T-helper 1 cell treated with Interleukin-12 subunit alpha and Interleukin-12 subunit beta and Interleukin-4 antibody, amounts not matched to agents 30 μg/mL and 1 μg/mL, for 36 hours (primary cell): ENCODE data around the gene CREB1.
"Not testable (repeated sequence)": the region's sequence is repeated elsewhere in the genome, so short reads cannot be mapped to it uniquely, and the experiment has no call there.

Experiments used
- H3K27ac Mint-ChIP-seq: one replicate; pipeline ENCODE4 v1.8.0; 2021; ENCODE audit warnings: mild to moderate bottlenecking, mixed read lengths
- H3K27me3 Mint-ChIP-seq: one replicate; pipeline ENCODE4 v1.8.0; 2021; ENCODE audit warnings: low read depth, mixed read lengths
- H3K36me3 Mint-ChIP-seq: one replicate; pipeline ENCODE4 v1.8.0; 2021; ENCODE audit warnings: low read depth, mixed read lengths
- H3K4me1 Mint-ChIP-seq: one replicate; pipeline ENCODE4 v1.8.0; 2021; ENCODE audit warnings: low read depth, mixed read lengths
- H3K4me3 Mint-ChIP-seq: one replicate; pipeline ENCODE4 v1.8.0; 2021; ENCODE audit warnings: mild to moderate bottlenecking, moderate library complexity, mixed read lengths
- H3K9me3 Mint-ChIP-seq: one replicate; pipeline ENCODE4 v1.8.0; 2021; ENCODE audit warnings: mixed read lengths

Gene CREB1

GRCh38 chr2:207629553-207629952 is 99.8 kb downstream of the CREB1 start:
- Mint-ChIP-seq H3K4me3 (no peak overlapping the region), H3K4me1 (peaks cover 3% of the 10 kb centered on the region), H3K9me3 (no peaks in the 10 kb centered on the region), H3K27me3 (peaks cover 6% of the 10 kb centered on the region), H3K36me3 (no peaks in the 10 kb centered on the region), H3K27ac (no peak overlapping the region)

- H3K27me3 Mint-ChIP-seq = peaks cover 6% of the 10 kb centered on the region
- no peaks in the 10 kb centered on the region for H3K9me3 Mint-ChIP-seq
- no peak overlapping the region for H3K27ac Mint-ChIP-seq
- H3K4me3 Mint-ChIP-seq = no peak overlapping the region
- H3K36me3 Mint-ChIP-seq = no peaks in the 10 kb centered on the region
- peaks cover 3% of the 10 kb centered on the region for H3K4me1 Mint-ChIP-seq
Observed at GRCh38 chr2:207630491-207630890, 100.7 kb downstream of the CREB1 start.

GRCh38 chr2:207632575-207633493 is 103.1 kb downstream of the CREB1 start:
- H3K4me3 Mint-ChIP-seq = no peak overlapping the region
- H3K36me3 Mint-ChIP-seq = no peaks in the 10 kb centered on the region
- H3K27ac Mint-ChIP-seq = no peak overlapping the region
- H3K9me3 Mint-ChIP-seq = no peaks in the 10 kb centered on the region
- H3K27me3 Mint-ChIP-seq = peaks cover under 1% of the 10 kb centered on the region
- no peaks in the 10 kb centered on the region for H3K4me1 Mint-ChIP-seq

GRCh38 chr2:207633686-207634085 is 103.9 kb downstream of the CREB1 start:
- Mint-ChIP-seq H3K36me3 (no peaks in the 10 kb centered on the region), H3K9me3 (no peaks in the 10 kb centered on the region), H3K27me3 (no peaks in the 10 kb centered on the region), H3K4me3 (no peak overlapping the region), H3K4me1 (no peaks in the 10 kb centered on the region), H3K27ac (no peak overlapping the region)

GRCh38 chr2:207635468-207636200 is 105.9 kb downstream of the CREB1 start:
- Mint-ChIP-seq H3K4me3 (no peak overlapping the region), H3K9me3 (peaks cover 9% of the 10 kb centered on the region), H3K4me1 (no peaks in the 10 kb centered on the region), H3K27me3 (no peaks in the 10 kb centered on the region), H3K36me3 (peaks cover 2% of the 10 kb centered on the region), H3K27ac (no peak overlapping the region)

- not testable (repeated sequence) for H3K27ac Mint-ChIP-seq, H3K36me3 Mint-ChIP-seq, H3K27me3 Mint-ChIP-seq, H3K4me1 Mint-ChIP-seq, H3K4me3 Mint-ChIP-seq
- H3K9me3 Mint-ChIP-seq = peaks cover 18% of the 10 kb centered on the region
Observed at GRCh38 chr2:207639288-207639687, 109.5 kb downstream of the CREB1 start.

- Mint-ChIP-seq H3K4me3 (no peak overlapping the region), H3K27me3 (no peaks in the 10 kb centered on the region), H3K9me3 (peaks cover 18% of the 10 kb centered on the region), H3K36me3 (peaks cover 2% of the 10 kb centered on the region), H3K4me1 (no peaks in the 10 kb centered on the region), H3K27ac (no peak overlapping the region)
Observed at GRCh38 chr2:207640160-207640559, 110.4 kb downstream of the CREB1 start.

GRCh38 chr2:207640661-207641060 is 110.9 kb downstream of the CREB1 start:
- H3K9me3 Mint-ChIP-seq = peaks cover 18% of the 10 kb centered on the region
- H3K4me1 Mint-ChIP-seq = no peaks in the 10 kb centered on the region
- H3K27ac Mint-ChIP-seq = no peak overlapping the region
- no peaks in the 10 kb centered on the region for H3K27me3 Mint-ChIP-seq
- peaks cover 2% of the 10 kb centered on the region for H3K36me3 Mint-ChIP-seq
- no peak overlapping the region for H3K4me3 Mint-ChIP-seq

GRCh38 chr2:207643892-207644291 is 114.1 kb downstream of the CREB1 start:
- Mint-ChIP-seq H3K4me3 (no peak overlapping the region), H3K4me1 (no peaks in the 10 kb centered on the region), H3K27me3 (peaks cover 7% of the 10 kb centered on the region), H3K36me3 (peaks cover 2% of the 10 kb centered on the region), H3K9me3 (peaks cover 18% of the 10 kb centered on the region), H3K27ac (no peak overlapping the region)

- not testable (repeated sequence) for H3K36me3 Mint-ChIP-seq, H3K4me3 Mint-ChIP-seq
Observed at GRCh38 chr2:207646582-207646981, 116.8 kb downstream of the CREB1 start.

More at GRCh38 chr2:207646582-207646981, 116.8 kb downstream of the CREB1 start:
- H3K27me3 Mint-ChIP-seq, H3K4me1 Mint-ChIP-seq, H3K27ac Mint-ChIP-seq, H3K9me3 Mint-ChIP-seq: not testable (repeated sequence)
